ENCODE data around the gene EXOC4. TPM values are rescaled to one million over a fixed set of nuclear protein-coding genes. Genes with fewer than 3 reads are reported as not detected.

Gene EXOC4
- total and polyA plus RNA-seq, 2 of the 13 experiments (the other 11 are each of a cell fraction or from before 2014, with no cell fraction given) = 22.5 to 39.0 TPM

DNA sequence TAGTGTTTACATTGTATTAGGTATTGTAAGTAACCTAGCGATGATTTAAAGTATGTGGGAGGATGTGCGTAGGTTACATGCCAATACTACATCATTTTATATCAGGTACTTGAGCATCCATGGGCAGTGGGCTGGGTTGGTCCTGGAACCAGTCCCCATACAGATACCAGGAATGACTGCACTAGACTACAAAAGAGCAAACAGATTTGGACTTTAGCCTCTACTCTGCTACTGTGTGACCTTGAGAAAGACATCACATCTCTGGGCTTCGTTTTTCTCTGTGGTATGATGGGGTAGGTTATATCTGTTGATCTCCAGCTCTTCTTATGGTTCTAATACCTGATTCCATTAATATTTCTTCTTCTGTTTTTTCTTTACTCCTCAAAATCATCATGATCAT is 461.8 kb downstream of the EXOC4 start (continued):
- TF ChIP-seq ZNF674 (CRISPR knock-in tag; IDR thresholded peaks at IDR 0.05; ENCODE audit: low read depth) (no peak), TBP (CRISPR knock-in tag; IDR thresholded peaks at IDR 0.05) (no peak), ARNT2 (CRISPR knock-in tag; IDR thresholded peaks at IDR 0.05; ENCODE audit: low read depth) (no peak), ZNF446 (CRISPR knock-in tag; IDR thresholded peaks at IDR 0.05) (no peak), GATAD2A (CRISPR knock-in tag; IDR thresholded peaks at IDR 0.05) (0 out of 2 replicates have a peak, but pooled peaks have one; percentile 16), NCOA2 (CRISPR knock-in tag; IDR thresholded peaks at IDR 0.05) (no peak), ZNF850 (CRISPR knock-in tag; conservative IDR thresholded peaks at IDR 0.05) (no peak), ZIK1 (CRISPR knock-in tag; IDR thresholded peaks at IDR 0.05; ENCODE audit: borderline replicate concordance, low read depth) (no peak), POGZ (CRISPR knock-in tag; IDR thresholded peaks at IDR 0.05) (0 out of 2 replicates have a peak, but pooled peaks have one; percentile 25), CBX5 (CRISPR knock-in tag; IDR thresholded peaks at IDR 0.05; ENCODE audit: borderline replicate concordance) (no peak), ESRRA (CRISPR knock-in tag; IDR thresholded peaks at IDR 0.05; ENCODE audit: low read depth) (peak; percentile 86), ZSCAN29 (CRISPR knock-in tag; conservative IDR thresholded peaks at IDR 0.05) (no peak), ZNF7 (CRISPR knock-in tag; IDR thresholded peaks at IDR 0.05) (no peak), SOX13 (IDR thresholded peaks at IDR 0.05) (no peak), SOX13 (CRISPR knock-in tag; conservative IDR thresholded peaks at IDR 0.05 in 1 of 2, IDR thresholded peaks at IDR 0.05 in 1 of 2) (peak in 1 of 2 experiments; percentile 51; a peak in 1 of 4 replicates), ZNF136 (CRISPR knock-in tag; IDR thresholded peaks at IDR 0.05; ENCODE audit: low read depth) (no peak), TRIM24 (CRISPR knock-in tag; IDR thresholded peaks at IDR 0.05) (no peak), FOXA3 (CRISPR knock-in tag; IDR thresholded peaks at IDR 0.05) (0 out of 2 replicates have a peak, but pooled peaks have one; percentile 26), ZNF331 (CRISPR knock-in tag; IDR thresholded peaks at IDR 0.05) (peak; percentile 23; the same call in 1 of the 2 replicates), FOXA1 (IDR thresholded peaks at IDR 0.05) (no peak), FOXA1 (CRISPR knock-in tag; IDR thresholded peaks at IDR 0.05) (no peak), FOXC1 (CRISPR knock-in tag; IDR thresholded peaks at IDR 0.05; ENCODE audit: borderline replicate concordance) (no peak)
- TF ChIP-seq, protein P1, sequence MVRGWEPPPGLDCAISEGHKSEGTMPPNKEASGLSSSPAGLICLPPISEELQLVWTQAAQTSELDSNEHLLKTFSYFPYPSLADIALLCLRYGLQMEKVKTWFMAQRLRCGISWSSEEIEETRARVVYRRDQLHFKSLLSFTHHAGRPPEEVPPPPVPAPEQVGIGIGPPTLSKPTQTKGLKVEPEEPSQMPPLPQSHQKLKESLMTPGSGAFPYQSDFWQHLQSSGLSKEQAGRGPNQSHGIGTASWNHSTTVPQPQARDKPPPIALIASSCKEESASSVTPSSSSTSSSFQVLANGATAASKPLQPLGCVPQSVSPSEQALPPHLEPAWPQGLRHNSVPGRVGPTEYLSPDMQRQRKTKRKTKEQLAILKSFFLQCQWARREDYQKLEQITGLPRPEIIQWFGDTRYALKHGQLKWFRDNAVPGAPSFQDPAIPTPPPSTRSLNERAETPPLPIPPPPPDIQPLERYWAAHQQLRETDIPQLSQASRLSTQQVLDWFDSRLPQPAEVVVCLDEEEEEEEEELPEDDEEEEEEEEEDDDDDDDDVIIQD (CRISPR knock-in tag; IDR thresholded peaks at IDR 0.05; ENCODE audit: low read depth) = peak; percentile 60; the same call in 1 of the 2 replicates
- TF ChIP-seq, protein P2, sequence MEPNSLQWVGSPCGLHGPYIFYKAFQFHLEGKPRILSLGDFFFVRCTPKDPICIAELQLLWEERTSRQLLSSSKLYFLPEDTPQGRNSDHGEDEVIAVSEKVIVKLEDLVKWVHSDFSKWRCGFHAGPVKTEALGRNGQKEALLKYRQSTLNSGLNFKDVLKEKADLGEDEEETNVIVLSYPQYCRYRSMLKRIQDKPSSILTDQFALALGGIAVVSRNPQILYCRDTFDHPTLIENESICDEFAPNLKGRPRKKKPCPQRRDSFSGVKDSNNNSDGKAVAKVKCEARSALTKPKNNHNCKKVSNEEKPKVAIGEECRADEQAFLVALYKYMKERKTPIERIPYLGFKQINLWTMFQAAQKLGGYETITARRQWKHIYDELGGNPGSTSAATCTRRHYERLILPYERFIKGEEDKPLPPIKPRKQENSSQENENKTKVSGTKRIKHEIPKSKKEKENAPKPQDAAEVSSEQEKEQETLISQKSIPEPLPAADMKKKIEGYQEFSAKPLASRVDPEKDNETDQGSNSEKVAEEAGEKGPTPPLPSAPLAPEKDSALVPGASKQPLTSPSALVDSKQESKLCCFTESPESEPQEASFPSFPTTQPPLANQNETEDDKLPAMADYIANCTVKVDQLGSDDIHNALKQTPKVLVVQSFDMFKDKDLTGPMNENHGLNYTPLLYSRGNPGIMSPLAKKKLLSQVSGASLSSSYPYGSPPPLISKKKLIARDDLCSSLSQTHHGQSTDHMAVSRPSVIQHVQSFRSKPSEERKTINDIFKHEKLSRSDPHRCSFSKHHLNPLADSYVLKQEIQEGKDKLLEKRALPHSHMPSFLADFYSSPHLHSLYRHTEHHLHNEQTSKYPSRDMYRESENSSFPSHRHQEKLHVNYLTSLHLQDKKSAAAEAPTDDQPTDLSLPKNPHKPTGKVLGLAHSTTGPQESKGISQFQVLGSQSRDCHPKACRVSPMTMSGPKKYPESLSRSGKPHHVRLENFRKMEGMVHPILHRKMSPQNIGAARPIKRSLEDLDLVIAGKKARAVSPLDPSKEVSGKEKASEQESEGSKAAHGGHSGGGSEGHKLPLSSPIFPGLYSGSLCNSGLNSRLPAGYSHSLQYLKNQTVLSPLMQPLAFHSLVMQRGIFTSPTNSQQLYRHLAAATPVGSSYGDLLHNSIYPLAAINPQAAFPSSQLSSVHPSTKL (CRISPR knock-in tag; IDR thresholded peaks at IDR 0.05) = peak; percentile 51
- TF ChIP-seq, protein P3, sequence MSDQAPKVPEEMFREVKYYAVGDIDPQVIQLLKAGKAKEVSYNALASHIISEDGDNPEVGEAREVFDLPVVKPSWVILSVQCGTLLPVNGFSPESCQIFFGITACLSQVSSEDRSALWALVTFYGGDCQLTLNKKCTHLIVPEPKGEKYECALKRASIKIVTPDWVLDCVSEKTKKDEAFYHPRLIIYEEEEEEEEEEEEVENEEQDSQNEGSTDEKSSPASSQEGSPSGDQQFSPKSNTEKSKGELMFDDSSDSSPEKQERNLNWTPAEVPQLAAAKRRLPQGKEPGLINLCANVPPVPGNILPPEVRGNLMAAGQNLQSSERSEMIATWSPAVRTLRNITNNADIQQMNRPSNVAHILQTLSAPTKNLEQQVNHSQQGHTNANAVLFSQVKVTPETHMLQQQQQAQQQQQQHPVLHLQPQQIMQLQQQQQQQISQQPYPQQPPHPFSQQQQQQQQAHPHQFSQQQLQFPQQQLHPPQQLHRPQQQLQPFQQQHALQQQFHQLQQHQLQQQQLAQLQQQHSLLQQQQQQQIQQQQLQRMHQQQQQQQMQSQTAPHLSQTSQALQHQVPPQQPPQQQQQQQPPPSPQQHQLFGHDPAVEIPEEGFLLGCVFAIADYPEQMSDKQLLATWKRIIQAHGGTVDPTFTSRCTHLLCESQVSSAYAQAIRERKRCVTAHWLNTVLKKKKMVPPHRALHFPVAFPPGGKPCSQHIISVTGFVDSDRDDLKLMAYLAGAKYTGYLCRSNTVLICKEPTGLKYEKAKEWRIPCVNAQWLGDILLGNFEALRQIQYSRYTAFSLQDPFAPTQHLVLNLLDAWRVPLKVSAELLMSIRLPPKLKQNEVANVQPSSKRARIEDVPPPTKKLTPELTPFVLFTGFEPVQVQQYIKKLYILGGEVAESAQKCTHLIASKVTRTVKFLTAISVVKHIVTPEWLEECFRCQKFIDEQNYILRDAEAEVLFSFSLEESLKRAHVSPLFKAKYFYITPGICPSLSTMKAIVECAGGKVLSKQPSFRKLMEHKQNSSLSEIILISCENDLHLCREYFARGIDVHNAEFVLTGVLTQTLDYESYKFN (CRISPR knock-in tag; conservative IDR thresholded peaks at IDR 0.05) = peak; percentile 30; the same call in 1 of the 2 replicates

All from HepG2 (cell line).